WERI-Rb-1 (cell line): ENCODE data around the gene SCT.

ENCODE experiments used
- DNase-seq: peaks from one replicate; pipeline ENCODE4 v3.0.0-alpha.2; 2020
- H3K27ac ChIP-seq: fragments of 250-450 bp; sonication (Bioruptor Pico); 2 replicates; pipeline ENCODE4 v1.5.1; 2020; ENCODE audit warnings: mild to moderate bottlenecking, moderate library complexity
- H3K27me3 ChIP-seq: fragments of 250-450 bp; sonication (Bioruptor Pico); 2 replicates; pipeline ENCODE4 v1.5.1; 2021; ENCODE audit warnings: mild to moderate bottlenecking, low read depth, moderate library complexity; ENCODE audit not compliant: insufficient read depth, severe bottlenecking
- H3K36me3 ChIP-seq: fragments of 250-450 bp; sonication (Bioruptor Pico); 2 replicates; pipeline ENCODE4 v1.5.1; 2020; ENCODE audit warnings: mild to moderate bottlenecking, moderate library complexity
- H3K4me3 ChIP-seq: 2 replicates; pipeline ENCODE4 v1.5.1; 2011; ENCODE audit warnings: low read depth, mild to moderate bottlenecking, control low read depth, low read length
- H3K9me3 ChIP-seq: fragments of 250-450 bp; sonication (Bioruptor Pico); 2 replicates; pipeline ENCODE4 v1.5.1; 2021; ENCODE audit warnings: mild to moderate bottlenecking, moderate library complexity; ENCODE audit not compliant: severe bottlenecking
- CTCF ChIP-seq: IDR thresholded peaks from 2 replicates; pipeline ENCODE4 v1.5.1; 2011; ENCODE audit warnings: low read depth, mild to moderate bottlenecking, control low read depth, inconsistent platforms, low read length

Gene SCT

GRCh38 chr11:625636-626268 lies 1.2 kb downstream of the SCT start:
- TF ChIP-seq CTCF: no peak
- peak; percentile 10 for DNase-seq
- peak overlapping the region; percentile 1; the same call in 1 of the 2 replicates for H3K4me3 ChIP-seq
- H3K36me3 ChIP-seq: no peaks in the 10 kb centered on the region; the same call in 1 of the 2 replicates
- H3K9me3 ChIP-seq: no peaks in the 10 kb centered on the region
- no peaks in the 10 kb centered on the region for H3K27me3 ChIP-seq
- H3K27ac ChIP-seq: no peak overlapping the region

GRCh38 chr11:624705-625635 lies 2.0 kb downstream of the SCT start, which contains the start of gene CDHR5:
Gene CDHR5, minus strand, starts transcription at chr11:624955. Its CDS starts 53 bp downstream, at chr11:624902.
- Histone ChIP-seq H3K27me3 (no peaks in the 10 kb centered on the region), H3K36me3 (no peaks in the 10 kb centered on the region; the same call in 1 of the 2 replicates), H3K9me3 (no peaks in the 10 kb centered on the region), H3K4me3 (peak within 1 kb of the TSS; percentile 1; the same call in 1 of the 2 replicates), H3K27ac (no peak within 1 kb of the TSS)
- DNase-seq: peak; percentile 67
- no peak for TF ChIP-seq CTCF

GRCh38 chr11:623999-624704 lies 2.8 kb downstream of the SCT start:
- H3K27me3 ChIP-seq: no peaks in the 10 kb centered on the region
- no peak for TF ChIP-seq CTCF
- H3K4me3 ChIP-seq: no peak overlapping the region
- peak; percentile 15 for DNase-seq
- H3K9me3 ChIP-seq: no peaks in the 10 kb centered on the region
- H3K27ac ChIP-seq: no peak overlapping the region
- H3K36me3 ChIP-seq: no peaks in the 10 kb centered on the region; the same call in 1 of the 2 replicates

- H3K4me3 ChIP-seq: no peak overlapping the region
- H3K27me3 ChIP-seq: no peaks in the 10 kb centered on the region
- H3K27ac ChIP-seq: no peak overlapping the region
- DNase-seq: no peak
- H3K9me3 ChIP-seq: no peaks in the 10 kb centered on the region
- no peaks in the 10 kb centered on the region; the same call in 1 of the 2 replicates for H3K36me3 ChIP-seq
- no peak for TF ChIP-seq CTCF
Measured at GRCh38 chr11:623349-623869, 3.6 kb downstream of the SCT start.

- Histone ChIP-seq H3K4me3 (no peak overlapping the region), H3K36me3 (no peaks in the 10 kb centered on the region; the same call in 1 of the 2 replicates), H3K27ac (no peak overlapping the region), H3K9me3 (no peaks in the 10 kb centered on the region), H3K27me3 (no peaks in the 10 kb centered on the region)
- DNase-seq: no peak
- TF ChIP-seq CTCF: no peak
Measured at GRCh38 chr11:621838-622237, 5.1 kb downstream of the SCT start.
